ENCODE data around the gene NMNAT3.

The NMNAT3 gene

DNA sequence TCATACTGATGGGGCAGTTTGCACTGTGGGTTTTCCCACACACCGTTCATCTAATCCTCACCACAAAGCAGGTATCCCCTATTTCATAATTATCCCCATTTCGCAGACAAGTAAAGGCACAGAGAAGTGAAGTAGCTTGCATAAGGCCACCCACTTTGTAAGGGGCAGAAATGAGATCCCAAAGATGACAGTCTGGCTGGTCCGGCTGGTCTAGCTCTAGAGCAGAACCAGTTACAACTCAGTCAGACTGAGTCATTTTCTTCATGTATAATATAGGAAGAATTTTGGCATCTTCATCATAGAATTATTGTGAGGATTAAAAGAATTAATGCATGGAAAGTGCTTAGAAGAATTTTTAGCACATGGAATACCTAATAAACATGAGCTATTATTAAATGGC, 148.8 kb downstream of the NMNAT3 start:
- Histone ChIP-seq H3K4me3 (ENCODE audit: control insufficient read depth in 1 of 7, extremely low read depth in 1 of 7, insufficient read depth in 4 of 7, low read depth in 2 of 7, low read length in 6 of 7) (no peak overlapping the region), H3K27me3 (replicated peaks in 2 of 5; ENCODE audit: control insufficient read depth in 4 of 5, insufficient read depth in 5 of 5, low read length in 4 of 5) (no peaks in the 10 kb centered on the region), H3K36me3 (ENCODE audit: control insufficient read depth in 4 of 4, insufficient read depth in 4 of 4, low read length in 3 of 4) (no peaks in the 10 kb centered on the region), H3K27ac (ENCODE audit: insufficient read depth in 1 of 2, low read depth in 1 of 2, low read length in 2 of 2, poor library complexity in 1 of 2, severe bottlenecking in 2 of 2) (no peak overlapping the region), H3K9me3 (ENCODE audit: control extremely low read depth in 1 of 5, control insufficient read depth in 4 of 5, insufficient read depth in 2 of 5, low read depth in 1 of 5, low read length in 4 of 5) (no peaks in the 10 kb centered on the region), H3K4me1 (ENCODE audit: control extremely low read depth in 1 of 4, control insufficient read depth in 4 of 4, insufficient read depth in 4 of 4, low read length in 3 of 4) (no peaks in the 10 kb centered on the region)
- no peak for DNase-seq
- ChIA-PET CTCF (no interaction called here), POLR2A (no interaction called here)
- WGBS (ENCODE audit: insufficient coverage) = 100% methylated on average over 1 of the region's 3 CpGs

DNA sequence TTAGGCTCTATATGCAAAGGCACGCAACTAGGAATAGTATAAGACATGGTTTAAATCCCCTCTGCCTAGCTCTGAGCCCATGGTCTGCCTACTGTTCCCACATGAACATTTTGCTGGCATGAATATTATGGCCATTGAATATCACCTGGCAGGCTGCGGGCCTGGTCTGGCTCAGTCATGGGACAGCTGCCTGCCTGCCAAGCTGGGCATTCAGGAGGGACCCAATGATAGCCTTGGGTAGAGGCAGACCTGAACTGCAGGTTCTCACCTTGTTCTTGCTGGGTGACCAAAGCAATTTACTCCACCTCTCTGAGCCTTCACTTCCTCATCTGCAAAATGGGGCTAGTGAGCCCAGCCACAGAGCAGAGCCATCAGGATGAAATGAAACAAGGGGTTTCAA, 149.5 kb downstream of the NMNAT3 start:
- Histone ChIP-seq H3K9me3 (ENCODE audit: control extremely low read depth in 1 of 5, control insufficient read depth in 4 of 5, insufficient read depth in 2 of 5, low read depth in 1 of 5, low read length in 4 of 5) (no peaks in the 10 kb centered on the region), H3K27ac (ENCODE audit: insufficient read depth in 1 of 2, low read depth in 1 of 2, low read length in 2 of 2, poor library complexity in 1 of 2, severe bottlenecking in 2 of 2) (no peak overlapping the region), H3K4me1 (ENCODE audit: control extremely low read depth in 1 of 4, control insufficient read depth in 4 of 4, insufficient read depth in 4 of 4, low read length in 3 of 4) (no peaks in the 10 kb centered on the region), H3K4me3 (ENCODE audit: control insufficient read depth in 1 of 7, extremely low read depth in 1 of 7, insufficient read depth in 4 of 7, low read depth in 2 of 7, low read length in 6 of 7) (no peak overlapping the region), H3K27me3 (replicated peaks in 2 of 5; ENCODE audit: control insufficient read depth in 4 of 5, insufficient read depth in 5 of 5, low read length in 4 of 5) (no peaks in the 10 kb centered on the region), H3K36me3 (ENCODE audit: control insufficient read depth in 4 of 4, insufficient read depth in 4 of 4, low read length in 3 of 4) (no peaks in the 10 kb centered on the region)
- DNase-seq = no peak
- ChIA-PET POLR2A (interaction anchor here (0.5 kb wide), 1 partner anchor 1488 kb away, joined by 4 read pairs; no protein-coding TSS in a partner anchor), CTCF (no interaction called here)
- WGBS (ENCODE audit: insufficient coverage) = 100% methylated on average over 2 of the region's 2 CpGs

DNA sequence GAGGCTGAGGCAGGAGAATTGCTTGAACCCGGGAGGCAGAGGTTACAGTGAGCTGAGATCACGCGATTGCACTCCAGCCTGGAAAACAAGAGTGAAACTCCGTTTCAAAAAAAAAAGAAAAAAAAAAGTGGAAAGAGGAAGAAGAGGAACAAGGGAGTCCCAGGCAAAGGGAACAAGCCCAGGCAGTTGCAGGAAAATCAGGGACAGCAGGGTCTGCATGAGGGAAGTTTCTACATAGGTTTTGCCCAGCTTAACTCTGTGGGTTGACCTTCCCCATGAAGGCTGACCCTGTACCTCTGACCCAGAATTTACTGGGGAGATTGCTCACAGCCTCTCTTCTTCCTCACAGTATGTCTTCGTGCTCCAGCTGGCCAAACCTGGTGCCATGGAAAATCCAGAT, 150.5 kb downstream of the NMNAT3 start:
- CTCF ChIA-PET = interaction anchor here (0.7 kb wide), 1 partner anchor 58 kb away, joined by 3 read pairs; no protein-coding TSS in a partner anchor
- Histone ChIP-seq H3K4me3 (ENCODE audit: control insufficient read depth in 1 of 7, extremely low read depth in 1 of 7, insufficient read depth in 4 of 7, low read depth in 2 of 7, low read length in 6 of 7) (no peak overlapping the region), H3K27me3 (replicated peaks in 2 of 5; ENCODE audit: control insufficient read depth in 4 of 5, insufficient read depth in 5 of 5, low read length in 4 of 5) (no peaks in the 10 kb centered on the region), H3K4me1 (ENCODE audit: control extremely low read depth in 1 of 4, control insufficient read depth in 4 of 4, insufficient read depth in 4 of 4, low read length in 3 of 4) (no peaks in the 10 kb centered on the region), H3K27ac (ENCODE audit: insufficient read depth in 1 of 2, low read depth in 1 of 2, low read length in 2 of 2, poor library complexity in 1 of 2, severe bottlenecking in 2 of 2) (no peak overlapping the region), H3K36me3 (ENCODE audit: control insufficient read depth in 4 of 4, insufficient read depth in 4 of 4, low read length in 3 of 4) (no peaks in the 10 kb centered on the region), H3K9me3 (ENCODE audit: control extremely low read depth in 1 of 5, control insufficient read depth in 4 of 5, insufficient read depth in 2 of 5, low read depth in 1 of 5, low read length in 4 of 5) (no peaks in the 10 kb centered on the region)
- 93% methylated on average over 4 of the region's 5 CpGs for WGBS (ENCODE audit: insufficient coverage)
- POLR2A ChIA-PET = no interaction called here
- no peak for DNase-seq

DNA sequence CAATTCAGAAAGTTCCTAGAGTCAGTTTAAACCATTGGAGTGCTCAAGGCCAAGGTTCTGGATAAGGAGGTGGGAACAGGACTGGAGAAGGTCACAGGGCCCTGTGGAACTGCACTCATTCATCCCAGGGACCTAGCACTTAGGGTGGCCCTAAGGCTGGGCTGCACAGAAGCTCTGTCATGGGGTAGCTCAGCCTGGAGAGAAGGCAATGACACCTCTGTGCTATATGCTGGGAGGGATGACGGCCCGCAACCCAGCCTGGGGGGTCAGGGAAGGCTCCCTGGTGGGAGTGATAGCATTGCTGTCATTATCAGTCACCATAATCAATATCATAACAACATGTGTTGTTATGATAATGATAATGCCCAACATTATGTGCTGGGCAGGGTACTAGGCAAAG, 151.6 kb downstream of the NMNAT3 start:
- CTCF ChIA-PET = no interaction called here
- no peak for DNase-seq

DNA sequence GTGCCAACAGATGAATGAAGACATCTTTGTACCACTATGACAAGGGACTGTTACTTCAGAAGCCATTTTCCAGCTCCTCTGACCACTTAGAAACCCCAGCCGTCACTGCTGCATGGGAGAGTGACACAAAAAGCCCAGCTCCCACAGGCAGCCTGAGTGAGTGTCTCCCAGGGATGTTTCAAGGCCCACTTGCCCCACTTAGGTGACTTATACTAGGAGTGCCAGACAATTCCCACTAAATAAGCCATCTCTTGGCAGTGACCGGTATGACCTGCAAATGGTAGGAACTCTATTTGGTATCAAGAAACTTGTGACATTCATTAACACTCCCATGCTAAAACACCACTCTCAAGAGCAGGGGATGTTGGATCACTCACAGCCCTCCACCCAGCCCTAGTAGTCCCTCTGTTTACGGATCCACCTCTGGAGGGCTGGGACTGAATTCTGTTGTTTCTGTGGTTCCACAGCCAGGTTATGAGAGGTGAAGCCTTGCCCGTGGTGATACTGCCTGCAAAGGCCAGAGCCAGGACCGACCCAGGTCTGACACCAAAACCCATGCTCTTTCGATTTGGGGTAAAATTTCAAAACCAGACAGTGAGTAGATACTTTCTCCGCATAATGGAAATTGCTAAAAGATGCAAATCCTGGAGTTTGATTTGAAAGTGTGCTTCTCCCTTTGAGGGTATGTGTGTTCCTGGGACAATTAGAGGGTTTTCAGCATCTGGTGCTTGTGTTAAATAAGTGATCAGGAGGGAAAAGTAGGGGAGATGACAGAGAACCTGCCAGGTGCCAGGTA, 152.7 kb downstream of the NMNAT3 start:
- CTCF ChIA-PET = no interaction called here
- no peaks in the 10 kb centered on the region for H3K27me3 ChIP-seq (replicated peaks in 2 of 5; ENCODE audit: control insufficient read depth in 4 of 5, insufficient read depth in 5 of 5, low read length in 4 of 5)
- WGBS (ENCODE audit: insufficient coverage) = 92% methylated on average over 6 of the region's 7 CpGs
- DNase-seq = no peak
- H3K4me3 ChIP-seq (ENCODE audit: control insufficient read depth in 1 of 7, extremely low read depth in 1 of 7, insufficient read depth in 4 of 7, low read depth in 2 of 7, low read length in 6 of 7) = no peak overlapping the region
- H3K9me3 ChIP-seq (ENCODE audit: control extremely low read depth in 1 of 5, control insufficient read depth in 4 of 5, insufficient read depth in 2 of 5, low read depth in 1 of 5, low read length in 4 of 5) = no peaks in the 10 kb centered on the region
- no peaks in the 10 kb centered on the region for H3K4me1 ChIP-seq (ENCODE audit: control extremely low read depth in 1 of 4, control insufficient read depth in 4 of 4, insufficient read depth in 4 of 4, low read length in 3 of 4)
- H3K27ac ChIP-seq (ENCODE audit: insufficient read depth in 1 of 2, low read depth in 1 of 2, low read length in 2 of 2, poor library complexity in 1 of 2, severe bottlenecking in 2 of 2) = no peak overlapping the region
- POLR2A ChIA-PET = no interaction called here
- H3K36me3 ChIP-seq (ENCODE audit: control insufficient read depth in 4 of 4, insufficient read depth in 4 of 4, low read length in 3 of 4) = no peaks in the 10 kb centered on the region

More for the DNA sequence above, 151.6 kb downstream of the NMNAT3 start:
- no peaks in the 10 kb centered on the region for H3K4me1 ChIP-seq (ENCODE audit: control extremely low read depth in 1 of 4, control insufficient read depth in 4 of 4, insufficient read depth in 4 of 4, low read length in 3 of 4)
- no peaks in the 10 kb centered on the region for H3K36me3 ChIP-seq (ENCODE audit: control insufficient read depth in 4 of 4, insufficient read depth in 4 of 4, low read length in 3 of 4)
- H3K27me3 ChIP-seq (replicated peaks in 2 of 5; ENCODE audit: control insufficient read depth in 4 of 5, insufficient read depth in 5 of 5, low read length in 4 of 5) = no peaks in the 10 kb centered on the region
- WGBS (ENCODE audit: insufficient coverage) = no CpG with 5 or more reads among the region's 2 CpGs
- H3K9me3 ChIP-seq (ENCODE audit: control extremely low read depth in 1 of 5, control insufficient read depth in 4 of 5, insufficient read depth in 2 of 5, low read depth in 1 of 5, low read length in 4 of 5) = no peaks in the 10 kb centered on the region
- POLR2A ChIA-PET = no interaction called here
- no peak overlapping the region for H3K4me3 ChIP-seq (ENCODE audit: control insufficient read depth in 1 of 7, extremely low read depth in 1 of 7, insufficient read depth in 4 of 7, low read depth in 2 of 7, low read length in 6 of 7)
- H3K27ac ChIP-seq (ENCODE audit: insufficient read depth in 1 of 2, low read depth in 1 of 2, low read length in 2 of 2, poor library complexity in 1 of 2, severe bottlenecking in 2 of 2) = no peak overlapping the region

DNA sequence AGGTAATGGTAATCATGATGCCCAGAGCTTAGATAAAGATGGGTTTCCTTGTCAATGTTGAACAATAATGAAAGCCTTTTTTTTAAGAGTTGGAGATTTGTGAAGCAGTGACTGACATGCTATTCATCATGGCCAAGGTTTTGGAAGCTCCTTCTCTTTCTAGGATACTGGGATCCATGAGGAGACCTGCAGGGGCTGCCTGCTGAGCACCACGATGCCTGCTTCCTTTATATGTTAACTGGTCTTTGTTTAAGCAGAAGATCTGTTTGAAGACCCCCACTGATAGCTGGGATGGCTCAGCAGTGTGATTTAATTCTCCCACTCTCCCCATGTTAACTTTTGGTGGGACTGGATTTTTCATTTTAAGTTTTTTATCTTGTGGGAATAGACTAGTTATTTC, 154.1 kb downstream of the NMNAT3 start:
- CTCF ChIA-PET = no interaction called here
- Histone ChIP-seq H3K36me3 (ENCODE audit: control insufficient read depth in 4 of 4, insufficient read depth in 4 of 4, low read length in 3 of 4) (no peaks in the 10 kb centered on the region), H3K9me3 (ENCODE audit: control extremely low read depth in 1 of 5, control insufficient read depth in 4 of 5, insufficient read depth in 2 of 5, low read depth in 1 of 5, low read length in 4 of 5) (no peaks in the 10 kb centered on the region), H3K4me3 (ENCODE audit: control insufficient read depth in 1 of 7, extremely low read depth in 1 of 7, insufficient read depth in 4 of 7, low read depth in 2 of 7, low read length in 6 of 7) (no peak overlapping the region), H3K4me1 (ENCODE audit: control extremely low read depth in 1 of 4, control insufficient read depth in 4 of 4, insufficient read depth in 4 of 4, low read length in 3 of 4) (no peaks in the 10 kb centered on the region), H3K27me3 (replicated peaks in 2 of 5; ENCODE audit: control insufficient read depth in 4 of 5, insufficient read depth in 5 of 5, low read length in 4 of 5) (no peaks in the 10 kb centered on the region), H3K27ac (ENCODE audit: insufficient read depth in 1 of 2, low read depth in 1 of 2, low read length in 2 of 2, poor library complexity in 1 of 2, severe bottlenecking in 2 of 2) (no peak overlapping the region)
- POLR2A ChIA-PET = no interaction called here
- DNase-seq = no peak
- WGBS (ENCODE audit: insufficient coverage) = no CpG with 5 or more reads among the region's 1 CpG

DNA sequence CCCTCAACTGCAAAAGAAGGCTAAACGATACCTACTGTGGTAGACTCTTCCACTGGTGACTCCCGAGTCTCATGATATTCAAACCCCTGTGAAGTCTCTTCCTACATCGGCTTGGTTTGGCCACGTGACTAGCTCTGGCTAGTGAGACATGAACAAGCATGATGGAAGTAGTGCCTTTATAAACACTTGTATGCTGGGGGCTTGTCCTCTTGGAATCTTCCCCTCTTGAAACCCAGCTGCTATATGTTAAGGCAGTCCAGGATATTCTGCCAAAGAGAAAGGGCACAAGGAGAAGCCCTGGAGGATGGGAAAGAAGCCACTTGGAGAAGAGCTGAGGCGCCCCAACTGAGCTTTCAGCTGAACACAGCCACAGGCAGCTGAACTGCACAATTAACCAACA, 154.6 kb downstream of the NMNAT3 start:
- no peaks in the 10 kb centered on the region for H3K36me3 ChIP-seq (ENCODE audit: control insufficient read depth in 4 of 4, insufficient read depth in 4 of 4, low read length in 3 of 4)
- ChIA-PET CTCF (no interaction called here), POLR2A (no interaction called here)
- H3K9me3 ChIP-seq (ENCODE audit: control extremely low read depth in 1 of 5, control insufficient read depth in 4 of 5, insufficient read depth in 2 of 5, low read depth in 1 of 5, low read length in 4 of 5) = no peaks in the 10 kb centered on the region
- H3K4me3 ChIP-seq (ENCODE audit: control insufficient read depth in 1 of 7, extremely low read depth in 1 of 7, insufficient read depth in 4 of 7, low read depth in 2 of 7, low read length in 6 of 7) = no peak overlapping the region
- no peak for DNase-seq
- no peaks in the 10 kb centered on the region for H3K4me1 ChIP-seq (ENCODE audit: control extremely low read depth in 1 of 4, control insufficient read depth in 4 of 4, insufficient read depth in 4 of 4, low read length in 3 of 4)
- H3K27ac ChIP-seq (ENCODE audit: insufficient read depth in 1 of 2, low read depth in 1 of 2, low read length in 2 of 2, poor library complexity in 1 of 2, severe bottlenecking in 2 of 2) = no peak overlapping the region
- WGBS (ENCODE audit: insufficient coverage) = 98% methylated on average over 5 of the region's 5 CpGs
- H3K27me3 ChIP-seq (replicated peaks in 2 of 5; ENCODE audit: control insufficient read depth in 4 of 5, insufficient read depth in 5 of 5, low read length in 4 of 5) = no peaks in the 10 kb centered on the region

All from common myeloid progenitor, CD34-positive (primary cell).